Right atrium auricular region (tissue), 2 donors: ENCODE data around the gene TICAM1. TPM values are rescaled to one million over a fixed set of nuclear protein-coding genes. Genes with fewer than 3 reads are reported as not detected.
A peak's percentile ranks its signal among the peaks of the same experiment; 100 is the strongest.
"Not testable (repeated sequence)": the region's sequence is repeated elsewhere in the genome, so short reads cannot be mapped to it uniquely, and the experiment has no call there.

Experiments
- DNase-seq: peaks from one replicate; pipeline ENCODE4 v3.0.0-alpha.2; 2019; ENCODE audit warnings: low spot score
- H3K27ac ChIP-seq, 2 donors: fragments of 200-600 bp; sonication (generic); 1 replicate in 1 of 2; 2 replicates in 1 of 2; pipeline ENCODE4 v1.5.1; 2016 to 2019
- H3K27me3 ChIP-seq, 2 donors: fragments of 200-600 bp; sonication (generic); one replicate each; pipeline versions ENCODE4 v1.5.1 to v1.6.0; 2017 to 2019
- H3K36me3 ChIP-seq: fragments of 200-600 bp; sonication (generic); one replicate; pipeline ENCODE4 v1.5.1; 2016
- H3K4me1 ChIP-seq, 2 donors: fragments of 200-600 bp; sonication (generic); one replicate each; pipeline versions ENCODE4 v1.5.1 to v1.6.0; 2017 to 2019
- H3K4me3 ChIP-seq, 2 donors: fragments of 200-600 bp; sonication (generic); 1 replicate in 1 of 2; 2 replicates in 1 of 2; pipeline ENCODE4 v1.5.1; 2017 to 2019; ENCODE audit warnings: mild to moderate bottlenecking in 1 of 2, moderate library complexity in 1 of 2
- H3K9me3 ChIP-seq, 2 donors: fragments of 200-600 bp; sonication (generic); one replicate each; pipeline ENCODE4 v1.5.1; 2019
- total RNA-seq, 2 donors: library from RNA; depleted of rRNA; stranded (reverse); fragments of >200 nt; gene quantifications; one replicate each; pipeline ENCODE4 v1.1.0, GENCODE V29; 2016
- TF ChIP-seq, protein P1 (sequence below), 2 donors: fragments of 200-600 bp; sonication (generic); IDR thresholded peaks; one replicate each; pipeline ENCODE4 v1.5.1; 2019; ENCODE audit warnings: antibody characterized with exemption in 2 of 2

The TICAM1 gene
- total RNA-seq, 2 donors from 2014 or later: 3.0 to 7.6 TPM

DNA sequence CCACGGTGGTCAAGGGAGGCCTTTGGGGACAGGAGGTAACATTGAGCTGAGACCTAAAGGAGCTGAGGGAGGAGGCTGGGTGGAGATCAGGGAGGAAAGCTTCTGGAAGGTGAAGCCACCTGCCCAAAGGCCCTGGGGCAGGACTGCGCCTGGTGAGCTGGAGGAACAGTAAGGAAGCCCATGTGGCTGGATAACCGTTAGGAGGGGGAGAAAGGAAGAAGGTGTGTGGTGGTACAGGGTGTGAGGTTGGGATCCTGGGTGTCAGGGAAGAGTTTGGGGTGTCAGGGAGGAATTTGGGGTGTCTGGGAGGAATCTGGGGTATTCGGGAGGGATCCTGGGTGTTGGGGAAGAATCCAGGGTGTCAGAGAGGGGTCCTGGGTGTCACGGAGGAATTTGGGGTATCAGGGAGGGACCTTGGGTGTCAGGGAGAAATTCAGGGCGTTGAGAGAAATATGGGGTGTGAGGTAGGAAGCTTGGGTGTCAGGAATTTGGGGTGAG, 695 bp downstream of the TICAM1 start:
- DNase-seq: no peak
- TF ChIP-seq, protein P1, sequence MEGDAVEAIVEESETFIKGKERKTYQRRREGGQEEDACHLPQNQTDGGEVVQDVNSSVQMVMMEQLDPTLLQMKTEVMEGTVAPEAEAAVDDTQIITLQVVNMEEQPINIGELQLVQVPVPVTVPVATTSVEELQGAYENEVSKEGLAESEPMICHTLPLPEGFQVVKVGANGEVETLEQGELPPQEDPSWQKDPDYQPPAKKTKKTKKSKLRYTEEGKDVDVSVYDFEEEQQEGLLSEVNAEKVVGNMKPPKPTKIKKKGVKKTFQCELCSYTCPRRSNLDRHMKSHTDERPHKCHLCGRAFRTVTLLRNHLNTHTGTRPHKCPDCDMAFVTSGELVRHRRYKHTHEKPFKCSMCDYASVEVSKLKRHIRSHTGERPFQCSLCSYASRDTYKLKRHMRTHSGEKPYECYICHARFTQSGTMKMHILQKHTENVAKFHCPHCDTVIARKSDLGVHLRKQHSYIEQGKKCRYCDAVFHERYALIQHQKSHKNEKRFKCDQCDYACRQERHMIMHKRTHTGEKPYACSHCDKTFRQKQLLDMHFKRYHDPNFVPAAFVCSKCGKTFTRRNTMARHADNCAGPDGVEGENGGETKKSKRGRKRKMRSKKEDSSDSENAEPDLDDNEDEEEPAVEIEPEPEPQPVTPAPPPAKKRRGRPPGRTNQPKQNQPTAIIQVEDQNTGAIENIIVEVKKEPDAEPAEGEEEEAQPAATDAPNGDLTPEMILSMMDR (IDR thresholded peaks at IDR 0.05): no peak
- no peaks in the 10 kb centered on the region for H3K27me3 ChIP-seq

DNA sequence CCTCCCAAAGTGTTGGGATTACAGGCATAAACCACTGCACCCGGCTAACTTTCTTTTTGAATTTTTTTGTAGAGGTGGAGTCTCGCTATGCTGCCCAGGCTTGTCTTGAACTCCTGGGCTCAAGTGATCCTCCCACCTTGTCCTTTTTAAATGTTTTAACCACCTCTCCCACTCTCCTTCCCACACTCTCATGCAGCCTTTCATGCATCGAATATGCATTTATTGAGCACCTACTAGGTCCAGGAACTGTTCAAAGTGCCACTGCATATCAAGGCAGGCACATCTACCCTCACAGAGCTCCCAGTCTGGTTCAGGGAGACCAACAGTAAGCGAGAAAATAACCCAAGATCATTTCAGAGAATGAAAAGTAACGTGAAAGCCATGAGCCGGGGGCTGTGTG, 1.2 kb downstream of the TICAM1 start:
- Histone ChIP-seq H3K4me3 (peak overlapping the region; percentile 75 to 87), H3K36me3 (no peaks in the 10 kb centered on the region), H3K27ac (peak overlapping the region; percentile 88 to 92), H3K9me3 (no peaks in the 10 kb centered on the region), H3K4me1 (peaks cover 0 to 31% of the 10 kb centered on the region in 2 donors), H3K27me3 (no peaks in the 10 kb centered on the region)
- TF ChIP-seq, protein P1 (IDR thresholded peaks at IDR 0.05): no peak
- DNase-seq: no peak

More for the DNA sequence above, 695 bp downstream of the TICAM1 start:
- H3K4me1 ChIP-seq: peaks cover 0 to 31% of the 10 kb centered on the region in 2 donors
- H3K9me3 ChIP-seq: no peaks in the 10 kb centered on the region
- peak overlapping the region; percentile 75 to 87 for H3K4me3 ChIP-seq
- H3K27ac ChIP-seq: peak overlapping the region; percentile 88 to 92
- H3K36me3 ChIP-seq: no peaks in the 10 kb centered on the region

DNA sequence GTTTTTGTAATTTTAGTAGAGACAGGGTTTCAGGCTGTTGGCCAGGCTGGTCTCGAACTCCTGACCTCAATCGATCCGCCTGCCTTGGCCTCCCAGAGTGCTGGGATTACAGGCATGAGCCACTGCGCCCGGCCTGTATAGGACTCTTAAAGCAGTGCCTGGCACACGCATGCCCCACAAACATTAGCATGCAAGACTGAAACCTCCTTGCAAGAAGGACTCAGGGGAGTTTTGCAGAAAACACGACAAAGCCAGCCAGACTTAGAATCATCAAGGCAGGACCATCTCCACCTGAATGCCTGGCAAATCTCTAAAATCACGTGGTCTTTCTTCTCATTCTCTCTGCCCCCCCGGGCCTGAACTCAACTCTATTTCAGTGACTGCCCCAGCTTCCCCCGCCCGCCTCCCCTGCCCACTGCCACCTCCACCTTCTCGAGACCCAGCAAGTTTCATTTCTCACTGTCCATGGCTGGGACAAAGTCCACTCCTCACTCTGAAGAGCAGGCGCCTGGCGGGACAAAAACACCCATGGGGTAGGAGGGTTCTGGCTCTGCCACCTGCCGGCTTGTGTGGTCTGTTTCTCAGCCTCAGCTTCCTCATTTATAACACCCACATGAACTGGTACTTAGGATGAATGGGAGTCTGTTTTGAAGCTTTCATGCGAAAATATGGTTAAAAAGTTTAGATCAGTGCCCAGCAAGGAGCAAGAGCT, 2.4 kb downstream of the TICAM1 start:
- H3K4me1 ChIP-seq: peaks cover 0 to 31% of the 10 kb centered on the region in 2 donors
- no peak overlapping the region for H3K4me3 ChIP-seq
- no peaks in the 10 kb centered on the region for H3K27me3 ChIP-seq
- DNase-seq: no peak
- H3K27ac ChIP-seq: no peak overlapping the region
- H3K9me3 ChIP-seq: no peaks in the 10 kb centered on the region
- H3K36me3 ChIP-seq: no peaks in the 10 kb centered on the region
- TF ChIP-seq, protein P1 (IDR thresholded peaks at IDR 0.05): no peak

DNA sequence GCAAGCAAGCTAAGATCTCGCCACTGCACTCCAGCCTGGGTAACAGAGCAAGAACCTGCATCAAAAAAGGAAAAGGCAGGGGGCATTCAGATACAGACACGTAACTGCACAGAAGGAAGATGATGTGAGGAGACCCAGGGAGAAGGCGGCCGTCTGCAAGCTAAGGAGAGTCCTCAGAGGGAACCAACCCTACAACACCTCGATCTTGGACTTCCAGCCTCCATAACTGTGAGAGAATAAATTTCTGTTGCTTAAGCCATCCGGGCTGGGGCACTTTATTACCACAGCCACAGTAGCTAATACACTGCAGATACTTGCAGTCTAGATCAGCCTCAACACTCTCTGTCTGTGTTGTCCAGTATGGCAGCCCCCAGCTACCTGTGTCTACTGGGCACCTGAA, 7.9 kb downstream of the TICAM1 start:
- TF ChIP-seq, protein P1 (IDR thresholded peaks at IDR 0.05): no peak
- DNase-seq: no peak
- no peak overlapping the region for H3K27ac ChIP-seq
- no peak overlapping the region for H3K4me3 ChIP-seq
- H3K36me3 ChIP-seq: no peaks in the 10 kb centered on the region
- H3K4me1 ChIP-seq: peaks cover 0 to 9% of the 10 kb centered on the region in 2 donors
- H3K9me3 ChIP-seq: no peaks in the 10 kb centered on the region
- no peaks in the 10 kb centered on the region for H3K27me3 ChIP-seq

DNA sequence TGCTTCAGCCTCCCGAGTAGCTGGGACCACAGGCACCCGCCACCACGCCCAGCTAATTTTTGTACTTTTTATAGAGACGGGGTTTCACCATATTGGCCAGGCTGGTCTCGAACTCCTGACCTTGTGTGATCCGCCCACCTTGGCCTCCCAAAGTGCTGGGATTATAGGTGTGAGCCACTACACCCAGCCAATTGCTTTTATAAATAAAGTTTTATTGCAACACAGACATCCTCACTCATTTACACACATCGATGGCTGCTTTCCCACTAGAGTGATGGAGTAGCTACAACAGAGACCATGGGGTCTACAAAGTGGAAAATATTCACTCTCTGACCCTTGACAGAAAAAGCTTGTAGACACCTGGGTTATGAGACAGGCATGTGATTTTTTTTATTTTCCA, 9.2 kb downstream of the TICAM1 start:
- not testable (repeated sequence) for H3K4me3 ChIP-seq, H3K27ac ChIP-seq, H3K36me3 ChIP-seq, DNase-seq, H3K27me3 ChIP-seq, H3K4me1 ChIP-seq, H3K9me3 ChIP-seq

DNA sequence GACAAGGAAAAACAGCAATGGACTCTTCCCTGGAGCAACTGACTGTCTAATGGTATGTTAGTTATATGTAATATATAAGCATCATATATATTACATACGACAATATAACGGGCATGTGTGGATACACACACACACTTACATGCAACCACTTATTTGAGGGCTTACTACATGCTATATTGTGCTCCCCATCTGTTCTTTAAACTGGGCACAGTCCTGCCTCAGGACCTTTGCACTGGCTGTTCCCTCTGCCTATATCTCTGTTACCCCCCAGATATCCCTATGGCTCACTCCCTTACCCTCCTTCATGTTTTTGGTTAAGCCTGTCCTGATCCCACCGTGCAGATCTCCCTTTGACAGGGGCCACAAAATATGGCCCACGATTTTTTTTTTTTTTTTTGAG, 10.2 kb downstream of the TICAM1 start:
- H3K4me3 ChIP-seq: no peak overlapping the region
- TF ChIP-seq, protein P1 (IDR thresholded peaks at IDR 0.05): no peak
- peaks cover 14% of the 10 kb centered on the region for H3K36me3 ChIP-seq
- peaks cover 0 to 1% of the 10 kb centered on the region in 2 donors for H3K4me1 ChIP-seq
- H3K27ac ChIP-seq: no peak overlapping the region
- no peaks in the 10 kb centered on the region for H3K27me3 ChIP-seq
- no peak for DNase-seq
- no peaks in the 10 kb centered on the region for H3K9me3 ChIP-seq
